ENCODE measurements around the gene WIPI1.
"Not testable (repeated sequence)": the region's sequence is repeated elsewhere in the genome, so short reads cannot be mapped to it uniquely, and the experiment has no call there.

WIPI1 gene

GRCh38 chr17:68457168-68457538, at the start of gene WIPI1:
TSS of gene WIPI1 (minus strand) at chr17:68457496. CDS start at chr17:68457421, 75 bp downstream.
- in situ Hi-C loops (cut with MboI; ENCODE audit: low sequenced_read_pairs), result loop anchor here (10.0 kb wide), 1 partner anchor 192 kb away; no protein-coding TSS in a partner anchor

- in situ Hi-C loops (cut with MboI; ENCODE audit: low sequenced_read_pairs), result no loop called here
Observed at GRCh38 chr17:68505951-68506350, 48.7 kb upstream of the WIPI1 start.

- in situ Hi-C loops (cut with MboI; ENCODE audit: low sequenced_read_pairs), result no loop called here
Observed at GRCh38 chr17:68501074-68501473, 43.8 kb upstream of the WIPI1 start.

- in situ Hi-C loops (cut with MboI; ENCODE audit: low sequenced_read_pairs), result no loop called here
Observed at GRCh38 chr17:68499587-68499986, 42.3 kb upstream of the WIPI1 start.

- in situ Hi-C loops (cut with MboI; ENCODE audit: low sequenced_read_pairs), result no loop called here
Observed at GRCh38 chr17:68498479-68499326, 41.4 kb upstream of the WIPI1 start.

GRCh38 chr17:68497885-68498319, 40.6 kb upstream of the WIPI1 start:
- in situ Hi-C loops (cut with MboI; ENCODE audit: low sequenced_read_pairs), result no loop called here

- in situ Hi-C loops (cut with MboI; ENCODE audit: low sequenced_read_pairs), result no loop called here
Observed at GRCh38 chr17:68495081-68495480, 37.8 kb upstream of the WIPI1 start.

GRCh38 chr17:68492394-68493054, 35.2 kb upstream of the WIPI1 start:
- in situ Hi-C loops (cut with MboI; ENCODE audit: low sequenced_read_pairs), result not testable (repeated sequence)

GRCh38 chr17:68491381-68492231, 34.3 kb upstream of the WIPI1 start:
- in situ Hi-C loops (cut with MboI; ENCODE audit: low sequenced_read_pairs), result no loop called here

- in situ Hi-C loops (cut with MboI; ENCODE audit: low sequenced_read_pairs), result no loop called here
Observed at GRCh38 chr17:68489919-68490318, 32.6 kb upstream of the WIPI1 start.

GRCh38 chr17:68484458-68484857, 27.2 kb upstream of the WIPI1 start:
- in situ Hi-C loops (cut with MboI; ENCODE audit: low sequenced_read_pairs), result no loop called here

GRCh38 chr17:68482576-68483041, 25.3 kb upstream of the WIPI1 start:
- in situ Hi-C loops (cut with MboI; ENCODE audit: low sequenced_read_pairs), result no loop called here

- in situ Hi-C loops (cut with MboI; ENCODE audit: low sequenced_read_pairs), result no loop called here
Observed at GRCh38 chr17:68480885-68481284, 23.6 kb upstream of the WIPI1 start.

- in situ Hi-C loops (cut with MboI; ENCODE audit: low sequenced_read_pairs), result no loop called here
Observed at GRCh38 chr17:68470961-68471360, 13.7 kb upstream of the WIPI1 start.

- in situ Hi-C loops (cut with MboI; ENCODE audit: low sequenced_read_pairs), result no loop called here
Observed at GRCh38 chr17:68468788-68469187, 11.5 kb upstream of the WIPI1 start.

- in situ Hi-C loops (cut with MboI; ENCODE audit: low sequenced_read_pairs), result no loop called here
Observed at GRCh38 chr17:68468334-68468733, 11.0 kb upstream of the WIPI1 start.

- in situ Hi-C loops (cut with MboI; ENCODE audit: low sequenced_read_pairs), result no loop called here
Observed at GRCh38 chr17:68463211-68464019, 6.1 kb upstream of the WIPI1 start.

GRCh38 chr17:68462381-68463210, 5.3 kb upstream of the WIPI1 start:
- in situ Hi-C loops (cut with MboI; ENCODE audit: low sequenced_read_pairs), result no loop called here

GRCh38 chr17:68461589-68461988, 4.3 kb upstream of the WIPI1 start:
- in situ Hi-C loops (cut with MboI; ENCODE audit: low sequenced_read_pairs), result no loop called here

Data from HL-60/S4 treated with retinoic acid at 250 ng/mL for 4 days and 3 days (cell line).